ENCODE results near the gene SPPL2A. TPM values are rescaled to one million over a fixed set of nuclear protein-coding genes. Genes with fewer than 3 reads are reported as not detected.

SPPL2A gene
- total RNA-seq, 1 donor from 2014 or later: 40.7 TPM

- no peaks in the 10 kb centered on the region for H3K27me3 Mint-ChIP-seq (ENCODE audit: unreplicated experiment)
Observed at GRCh38 chr15:50736823-50737222, 28.7 kb downstream of the SPPL2A start.

DNA sequence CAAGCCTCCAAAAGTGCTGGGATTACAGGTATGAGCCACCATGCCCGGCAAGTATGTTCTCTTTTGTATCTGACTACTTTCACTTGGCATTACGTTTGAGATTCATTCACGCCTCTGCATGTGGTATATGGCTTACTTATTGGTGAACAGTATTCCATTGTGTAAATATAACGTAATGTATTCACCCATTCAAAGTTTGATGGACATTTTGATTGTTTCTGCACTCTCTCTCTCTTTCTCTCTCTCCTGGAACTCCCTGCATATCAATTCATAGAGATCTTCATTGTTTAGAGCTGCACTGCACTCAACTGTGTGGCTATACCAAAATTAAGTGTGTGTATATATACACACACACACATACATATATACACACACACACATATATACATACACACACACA lies 30.4 kb downstream of the SPPL2A start:
- Mint-ChIP-seq H3K27ac (ENCODE audit: unreplicated experiment) (no peak overlapping the region), H3K4me1 (ENCODE audit: low read depth, unreplicated experiment) (no peaks in the 10 kb centered on the region)

More at GRCh38 chr15:50736823-50737222, 28.7 kb downstream of the SPPL2A start:
- TF ChIP-seq, protein P1, sequence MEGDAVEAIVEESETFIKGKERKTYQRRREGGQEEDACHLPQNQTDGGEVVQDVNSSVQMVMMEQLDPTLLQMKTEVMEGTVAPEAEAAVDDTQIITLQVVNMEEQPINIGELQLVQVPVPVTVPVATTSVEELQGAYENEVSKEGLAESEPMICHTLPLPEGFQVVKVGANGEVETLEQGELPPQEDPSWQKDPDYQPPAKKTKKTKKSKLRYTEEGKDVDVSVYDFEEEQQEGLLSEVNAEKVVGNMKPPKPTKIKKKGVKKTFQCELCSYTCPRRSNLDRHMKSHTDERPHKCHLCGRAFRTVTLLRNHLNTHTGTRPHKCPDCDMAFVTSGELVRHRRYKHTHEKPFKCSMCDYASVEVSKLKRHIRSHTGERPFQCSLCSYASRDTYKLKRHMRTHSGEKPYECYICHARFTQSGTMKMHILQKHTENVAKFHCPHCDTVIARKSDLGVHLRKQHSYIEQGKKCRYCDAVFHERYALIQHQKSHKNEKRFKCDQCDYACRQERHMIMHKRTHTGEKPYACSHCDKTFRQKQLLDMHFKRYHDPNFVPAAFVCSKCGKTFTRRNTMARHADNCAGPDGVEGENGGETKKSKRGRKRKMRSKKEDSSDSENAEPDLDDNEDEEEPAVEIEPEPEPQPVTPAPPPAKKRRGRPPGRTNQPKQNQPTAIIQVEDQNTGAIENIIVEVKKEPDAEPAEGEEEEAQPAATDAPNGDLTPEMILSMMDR (IDR thresholded peaks at IDR 0.05; ENCODE audit: partially characterized antibody, unreplicated experiment): no peak
- H3K36me3 Mint-ChIP-seq (ENCODE audit: unreplicated experiment): no peaks in the 10 kb centered on the region
- H3K27ac Mint-ChIP-seq (ENCODE audit: unreplicated experiment): no peak overlapping the region
- no peaks in the 10 kb centered on the region for H3K9me3 Mint-ChIP-seq (ENCODE audit: unreplicated experiment)
- H3K4me1 Mint-ChIP-seq (ENCODE audit: low read depth, unreplicated experiment): no peaks in the 10 kb centered on the region
- DNase-seq: no peak
- no peak overlapping the region for H3K4me3 Mint-ChIP-seq (ENCODE audit: unreplicated experiment)

DNA sequence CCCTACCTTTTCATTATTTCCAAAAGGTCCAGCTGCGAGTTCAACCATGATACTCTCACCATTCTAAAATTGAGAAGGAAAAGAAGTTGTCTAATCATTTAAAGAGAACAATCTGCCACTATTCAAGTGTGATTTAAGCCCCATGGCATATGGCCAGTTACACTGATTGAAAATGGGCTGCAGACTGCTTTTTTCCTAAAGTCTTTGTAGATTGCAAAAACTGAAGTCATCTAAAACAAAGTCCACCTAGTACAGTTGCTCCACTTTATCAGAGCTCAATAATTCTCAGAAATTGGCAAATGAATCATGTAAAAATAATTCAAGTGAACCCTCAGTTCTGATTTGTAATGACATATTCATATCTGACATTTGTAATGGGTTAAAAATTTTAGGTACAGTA lies 39.2 kb downstream of the SPPL2A start:
- DNase-seq: no peak
- Mint-ChIP-seq H3K4me3 (ENCODE audit: unreplicated experiment) (no peak overlapping the region), H3K27me3 (ENCODE audit: unreplicated experiment) (no peaks in the 10 kb centered on the region), H3K36me3 (ENCODE audit: unreplicated experiment) (no peaks in the 10 kb centered on the region), H3K4me1 (ENCODE audit: low read depth, unreplicated experiment) (no peaks in the 10 kb centered on the region), H3K27ac (ENCODE audit: unreplicated experiment) (no peak overlapping the region), H3K9me3 (ENCODE audit: unreplicated experiment) (no peaks in the 10 kb centered on the region)
- TF ChIP-seq, protein P1 (IDR thresholded peaks at IDR 0.05; ENCODE audit: partially characterized antibody, unreplicated experiment): no peak

More for the DNA sequence above, 30.4 kb downstream of the SPPL2A start:
- H3K27me3 Mint-ChIP-seq (ENCODE audit: unreplicated experiment): no peaks in the 10 kb centered on the region
- no peak overlapping the region for H3K4me3 Mint-ChIP-seq (ENCODE audit: unreplicated experiment)
- H3K36me3 Mint-ChIP-seq (ENCODE audit: unreplicated experiment): no peaks in the 10 kb centered on the region
- no peaks in the 10 kb centered on the region for H3K9me3 Mint-ChIP-seq (ENCODE audit: unreplicated experiment)
- no peak for DNase-seq
- TF ChIP-seq, protein P1 (IDR thresholded peaks at IDR 0.05; ENCODE audit: partially characterized antibody, unreplicated experiment): no peak

- H3K4me3 Mint-ChIP-seq (ENCODE audit: unreplicated experiment): no peak overlapping the region
- no peak for DNase-seq
- H3K36me3 Mint-ChIP-seq (ENCODE audit: unreplicated experiment): no peaks in the 10 kb centered on the region
- H3K27ac Mint-ChIP-seq (ENCODE audit: unreplicated experiment): no peak overlapping the region
- no peaks in the 10 kb centered on the region for H3K4me1 Mint-ChIP-seq (ENCODE audit: low read depth, unreplicated experiment)
- H3K9me3 Mint-ChIP-seq (ENCODE audit: unreplicated experiment): peaks cover 1% of the 10 kb centered on the region
- TF ChIP-seq, protein P1 (IDR thresholded peaks at IDR 0.05; ENCODE audit: partially characterized antibody, unreplicated experiment): no peak
- H3K27me3 Mint-ChIP-seq (ENCODE audit: unreplicated experiment): no peaks in the 10 kb centered on the region
Observed at GRCh38 chr15:50718700-50719125, 46.8 kb downstream of the SPPL2A start.

DNA sequence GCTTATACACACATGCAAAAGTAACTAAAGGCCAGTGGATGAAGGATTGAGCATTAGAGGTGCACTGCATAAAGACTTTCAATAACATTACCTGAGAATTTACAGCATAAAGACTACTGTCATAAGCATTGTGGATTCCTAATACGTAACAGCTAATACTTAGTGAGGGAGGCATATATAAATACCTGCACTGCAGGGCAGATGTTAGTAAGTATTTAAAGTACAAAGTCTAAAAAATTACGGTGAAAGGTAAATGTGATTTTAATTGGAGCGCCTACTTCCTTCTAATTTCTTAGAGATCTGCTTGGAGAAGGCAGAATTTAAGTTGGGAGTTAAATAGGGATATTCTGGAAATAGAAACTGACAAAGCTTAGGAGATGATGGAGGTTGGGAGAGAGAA lies 53.5 kb downstream of the SPPL2A start:
- no peaks in the 10 kb centered on the region for H3K9me3 Mint-ChIP-seq (ENCODE audit: unreplicated experiment)
- no peak overlapping the region for H3K4me3 Mint-ChIP-seq (ENCODE audit: unreplicated experiment)
- no peaks in the 10 kb centered on the region for H3K27me3 Mint-ChIP-seq (ENCODE audit: unreplicated experiment)
- H3K36me3 Mint-ChIP-seq (ENCODE audit: unreplicated experiment): no peaks in the 10 kb centered on the region
- no peak overlapping the region for H3K27ac Mint-ChIP-seq (ENCODE audit: unreplicated experiment)
- TF ChIP-seq, protein P1 (IDR thresholded peaks at IDR 0.05; ENCODE audit: partially characterized antibody, unreplicated experiment): no peak
- DNase-seq: no peak
- H3K4me1 Mint-ChIP-seq (ENCODE audit: low read depth, unreplicated experiment): no peaks in the 10 kb centered on the region

All from glutamatergic neuron (in vitro differentiated cells).